ENCODE data around the gene RPL7A. TPM values are rescaled to one million over a fixed set of nuclear protein-coding genes. Genes with fewer than 3 reads are reported as not detected.
"Not testable (repeated sequence)": the region's sequence is repeated elsewhere in the genome, so short reads cannot be mapped to it uniquely, and the experiment has no call there.

RPL7A gene
- total RNA-seq, 2 experiments from 2014 or later, result 3,479 to 3,507 TPM

- Mint-ChIP-seq H3K27me3 (peaks cover 10% of the 10 kb centered on the region), H3K4me3 (no peak overlapping the region), H3K36me3 (ENCODE audit: low read depth) (no peaks in the 10 kb centered on the region), H3K9me3 (no peaks in the 10 kb centered on the region), H3K4me1 (ENCODE audit: low read depth) (no peaks in the 10 kb centered on the region), H3K27ac (no peak overlapping the region)
- TF ChIP-seq CTCF (IDR thresholded peaks at IDR 0.05), result no peak
- POLR2A ChIA-PET, result no interaction called here
- DNase-seq (no peak), ATAC-seq (no peak)
- intact Hi-C loops (cut with micrococcal nuclease), result no loop called here
- CTCF ChIA-PET, result interaction anchor here (1.0 kb wide), 1 partner anchor 21 kb away, joined by 3 read pairs; no protein-coding TSS in a partner anchor
Observed at GRCh38 chr9:133309608-133310007, 38.4 kb upstream of the RPL7A start.

GRCh38 chr9:133315997-133316396 is 32.0 kb upstream of the RPL7A start:
- Mint-ChIP-seq H3K27me3 (no peaks in the 10 kb centered on the region), H3K4me1 (ENCODE audit: low read depth) (no peaks in the 10 kb centered on the region), H3K36me3 (ENCODE audit: low read depth) (no peaks in the 10 kb centered on the region), H3K27ac (no peak overlapping the region), H3K9me3 (no peaks in the 10 kb centered on the region), H3K4me3 (no peak overlapping the region)
- intact Hi-C loops (cut with micrococcal nuclease), result no loop called here
- ATAC-seq (no peak), DNase-seq (no peak)
- ChIA-PET POLR2A (no interaction called here), CTCF (no interaction called here)
- TF ChIP-seq CTCF (IDR thresholded peaks at IDR 0.05), result no peak

GRCh38 chr9:133317551-133317950 is 30.5 kb upstream of the RPL7A start:
- POLR2A ChIA-PET; H3K27ac Mint-ChIP-seq; CTCF ChIA-PET; DNase-seq; H3K9me3 Mint-ChIP-seq; H3K4me1 Mint-ChIP-seq (ENCODE audit: low read depth); H3K4me3 Mint-ChIP-seq; ATAC-seq; intact Hi-C loops (cut with micrococcal nuclease); H3K27me3 Mint-ChIP-seq; H3K36me3 Mint-ChIP-seq (ENCODE audit: low read depth): not testable (repeated sequence)

- Mint-ChIP-seq H3K36me3 (ENCODE audit: low read depth) (no peaks in the 10 kb centered on the region), H3K9me3 (no peaks in the 10 kb centered on the region), H3K27ac (no peak overlapping the region), H3K4me1 (ENCODE audit: low read depth) (no peaks in the 10 kb centered on the region), H3K27me3 (no peaks in the 10 kb centered on the region), H3K4me3 (no peak overlapping the region)
- ChIA-PET CTCF (interaction anchor here (1.3 kb wide), 1 partner anchor 10 kb away, joined by 3 read pairs; no protein-coding TSS in a partner anchor), POLR2A (interaction anchor here (0.7 kb wide), 1 partner anchor 198 kb away, joined by 3 read pairs; no protein-coding TSS in a partner anchor)
- DNase-seq, result no peak
- TF ChIP-seq CTCF (IDR thresholded peaks at IDR 0.05), result no peak
- intact Hi-C loops (cut with micrococcal nuclease), result no loop called here
- ATAC-seq, result no peak
Observed at GRCh38 chr9:133320421-133320881, 27.6 kb upstream of the RPL7A start.

- Mint-ChIP-seq H3K36me3 (ENCODE audit: low read depth) (no peaks in the 10 kb centered on the region), H3K4me3 (no peak overlapping the region), H3K27me3 (no peaks in the 10 kb centered on the region), H3K27ac (no peak overlapping the region), H3K4me1 (ENCODE audit: low read depth) (no peaks in the 10 kb centered on the region), H3K9me3 (no peaks in the 10 kb centered on the region)
- ChIA-PET CTCF (interaction anchor here (1.3 kb wide), 1 partner anchor 9 kb away, joined by 3 read pairs; no protein-coding TSS in a partner anchor), POLR2A (no interaction called here)
- DNase-seq (no peak), ATAC-seq (no peak)
- intact Hi-C loops (cut with micrococcal nuclease), result no loop called here
- TF ChIP-seq CTCF (IDR thresholded peaks at IDR 0.05), result no peak
Observed at GRCh38 chr9:133321411-133321935, 26.5 kb upstream of the RPL7A start.
